Adrenal gland (tissue), 5 donors: ENCODE results near the gene ANKRD1.

Experiments used
- CTCF ChIP-seq, 6 experiments: fragments of 450-650 bp in 4 of 6; fragments of 200-600 bp in 2 of 6; sonication (generic) in 1 of 6; IDR thresholded peaks; 1 replicate in 5 of 6; 2 replicates in 1 of 6; pipeline versions ENCODE4 v1.5.1 to v1.8.0; 2016 to 2021; ENCODE audit warnings: antibody characterized with exemption in 6 of 6, mild to moderate bottlenecking in 2 of 6, moderate library complexity in 1 of 6
- POLR2A ChIP-seq, 2 donors: fragments of 450-650 bp; IDR thresholded peaks; one replicate each; pipeline ENCODE4 v1.6.1; 2017; ENCODE audit warnings: antibody characterized with exemption in 2 of 2, mild to moderate bottlenecking in 2 of 2, moderate library complexity in 1 of 2
- donor health status: DM: no; HTN: no; CAD: no.

DNA sequence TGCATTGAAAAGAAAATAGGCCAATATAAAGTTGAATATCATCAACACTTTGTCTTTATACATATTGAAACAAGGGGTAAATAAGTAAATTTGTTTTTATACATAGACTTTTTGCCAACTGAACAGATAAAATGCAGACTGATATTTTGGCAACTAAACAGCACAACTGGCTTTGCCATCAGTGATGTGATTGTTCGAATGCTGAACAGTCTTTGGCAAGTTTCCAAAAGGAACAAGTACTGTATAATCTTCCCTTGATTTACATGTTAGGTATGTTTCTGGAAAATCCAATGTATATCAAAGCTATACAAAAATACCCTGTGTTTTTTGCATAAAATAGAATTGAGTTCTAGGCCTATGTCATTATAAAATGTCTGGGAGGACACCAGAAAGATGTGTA lies 18.2 kb upstream of the ANKRD1 start:
- TF ChIP-seq CTCF (IDR thresholded peaks at IDR 0.05) (no peak), POLR2A (IDR thresholded peaks at IDR 0.05) (no peak)
